GM12878 (cell line): ENCODE results near the gene HSD17B4. TPM values are rescaled to one million over a fixed set of nuclear protein-coding genes. Genes with fewer than 3 reads are reported as not detected.
A peak's percentile ranks its signal among the peaks of the same experiment; 100 is the strongest.

ENCODE experiments used
- ATAC-seq: fragments of 200-7000 bp; cut with Tn5 transposase; 3 replicates; pipeline ENCODE4 v1.9.1; 2020; ENCODE audit warnings: mild to moderate bottlenecking, moderate library complexity
- BruUV-seq: library from RNA; stranded (reverse); fragments of 400-500 nt; replicated peaks from 2 replicates; lab custom pipeline; 2021; lab: Mats Ljungman, UMichigan
- CTCF ChIA-PET: fragments of 300-600 bp; sonication (Branson Sonifier 250); formaldehyde crosslinking; extraction: SDS; loops from one replicate; lab custom pipeline; 2021; ENCODE audit warnings: inconsistent platforms; lab: Yijun Ruan, JAX
- POLR2A ChIA-PET: fragments of 350-600 bp; formaldehyde crosslinking; extraction: SDS; loops from one replicate; lab custom pipeline; 2021; ENCODE audit warnings: inconsistent platforms; lab: Charles Lee
- RAD21 ChIA-PET: fragments of 300-600 bp; sonication (Branson Sonifier 250); formaldehyde crosslinking; loops from one replicate; lab custom pipeline; 2023; ENCODE audit warnings: antibody characterized with exemption; ENCODE audit not compliant: unreplicated experiment; lab: Charles Lee
- SMC1A ChIA-PET: fragments of 300-600 bp; sonication (Branson Sonifier 250); formaldehyde crosslinking; loops from one replicate; lab custom pipeline; 2023; ENCODE audit not compliant: unreplicated experiment, uncharacterized antibody; lab: Charles Lee
- DNase-seq: peaks from one replicate; pipeline ENCODE4 v3.0.0-alpha.2; 2011; ENCODE audit warnings: low read depth, low spot score
- FAIRE-seq: peaks from 3 replicates; lab custom pipeline; 2011; peaks lifted over from hg19 to GRCh38; lab: Jason Lieb, UNC
- H2AFZ ChIP-seq: 2 replicates; pipeline ENCODE4 v1.6.0; 2011; ENCODE audit warnings: low read depth, low read length, control low read depth; ENCODE audit not compliant: control insufficient read depth
- H3K27ac ChIP-seq: 2 replicates; pipeline ENCODE4 v1.5.1; 2011; ENCODE audit warnings: control low read depth; ENCODE audit not compliant: control insufficient read depth, insufficient read depth
- H3K27me3 ChIP-seq, 2 experiments: replicated peaks in 1 of 2; 2 replicates each; pipeline versions ENCODE4 v1.6.0 to v1.6.1; 2011; ENCODE audit warnings: low read length in 1 of 2; ENCODE audit not compliant: control insufficient read depth in 2 of 2, insufficient read depth in 2 of 2
- H3K36me3 ChIP-seq, 2 experiments: 2 replicates each; pipeline ENCODE4 v1.5.1; 2011; ENCODE audit warnings: low read length in 1 of 2; ENCODE audit not compliant: control insufficient read depth in 2 of 2, insufficient read depth in 2 of 2
- H3K4me1 ChIP-seq: 2 replicates; pipeline ENCODE4 v1.6.1; 2011; ENCODE audit warnings: mild to moderate bottlenecking, low read length, moderate library complexity, mixed read lengths; ENCODE audit not compliant: control insufficient read depth, insufficient read depth
- H3K4me2 ChIP-seq: 2 replicates; pipeline ENCODE4 v1.6.0; 2011; ENCODE audit warnings: control low read depth; ENCODE audit not compliant: control insufficient read depth, insufficient read depth
- H3K4me3 ChIP-seq: fragments of 200-600 bp; sonication (generic); 2 replicates; pipeline ENCODE4 v1.5.1; 2016
- H3K79me2 ChIP-seq: 2 replicates; pipeline ENCODE4 v1.6.0; 2011; ENCODE audit warnings: low read length; ENCODE audit not compliant: control insufficient read depth, insufficient read depth
- H3K9ac ChIP-seq: 2 replicates; pipeline ENCODE4 v1.8.0; 2011; ENCODE audit warnings: low read length, control low read depth, mixed read lengths; ENCODE audit not compliant: control insufficient read depth, insufficient read depth
- H3K9me3 ChIP-seq: replicated peaks from 3 replicates; pipeline ENCODE4 v1.5.1; 2011; ENCODE audit warnings: mild to moderate bottlenecking, low read length; ENCODE audit not compliant: control insufficient read depth, insufficient read depth
- H4K20me1 ChIP-seq: 2 replicates; pipeline ENCODE4 v1.6.0; 2011; ENCODE audit not compliant: control insufficient read depth, insufficient read depth
- CHD1 ChIP-seq: IDR thresholded peaks from 2 replicates; pipeline ENCODE4 v1.6.1; 2012; ENCODE audit warnings: low read depth, low read length, improper control_type of control experiment
- EED ChIP-seq: sonication (generic); IDR thresholded peaks from 2 replicates; pipeline ENCODE4 v1.6.1; 2016; ENCODE audit warnings: antibody characterized with exemption, low read depth
- HCFC1 ChIP-seq: fragments of 150-350 bp; IDR thresholded peaks from 2 replicates; pipeline ENCODE4 v1.6.1; 2014; ENCODE audit warnings: low read length
- HDGF ChIP-seq: fragments of 450-650 bp; IDR thresholded peaks from 2 replicates; pipeline ENCODE4 v1.6.1; 2016; ENCODE audit warnings: antibody characterized with exemption
- LARP7 ChIP-seq: fragments of 450-650 bp; IDR thresholded peaks from 2 replicates; pipeline ENCODE4 v1.6.1; 2017; ENCODE audit warnings: mild to moderate bottlenecking
- STAT3 ChIP-seq: IDR thresholded peaks from 2 replicates; pipeline ENCODE4 v1.6.1; 2011; ENCODE audit warnings: low read depth, low read length, improper control_type of control experiment
- TAF1 ChIP-seq: IDR thresholded peaks from 2 replicates; pipeline ENCODE4 v1.6.1; 2011; ENCODE audit warnings: mild to moderate bottlenecking, low read depth, low read length, borderline replicate concordance
- TARDBP ChIP-seq: IDR thresholded peaks from 2 replicates; pipeline ENCODE4 v1.6.1; 2016; ENCODE audit warnings: borderline replicate concordance
- ZNF24 ChIP-seq: fragments of 450-650 bp; IDR thresholded peaks from 2 replicates; pipeline ENCODE4 v1.6.1; 2017; ENCODE audit warnings: antibody characterized with exemption, mild to moderate bottlenecking
- ZNF274 ChIP-seq: IDR thresholded peaks from one replicate; pipeline ENCODE4 v1.8.0; 2011; ENCODE audit not compliant: insufficient read length, insufficient read depth
- ZNF384 ChIP-seq: IDR thresholded peaks from 2 replicates; pipeline ENCODE4 v1.6.1; 2012; ENCODE audit warnings: low read depth, mild to moderate bottlenecking, low read length, improper control_type of control experiment, borderline replicate concordance
- whole genome bisulfite sequencing: methylation state at CpG from one replicate; pipeline ENCODE4 v1.1.6; 2016; ENCODE audit warnings: low lambda C conversion rate; ENCODE audit not compliant: insufficient replicate concordance, insufficient coverage; ENCODE audit errors: missing lambda C conversion rate; 5-methylcytosine and 5-hydroxymethylcytosine counted together
- in situ Hi-C: fragments of 300-500 bp; cut with MboI; formaldehyde crosslinking; loops from 9 replicates; pipeline ENCODE4 v1.14.3; 2018; ENCODE audit warnings: mixed read lengths
- intact Hi-C: fragments of 100-400 bp; cut with micrococcal nuclease; formaldehyde crosslinking; loops from one replicate; pipeline ENCODE4 v1.14.2; 2022; ENCODE audit not compliant: unreplicated experiment
- polyA plus RNA-seq, 11 experiments: library from polyadenylated mRNA; depleted of rRNA in 4 of 11; unstranded in 6 of 11; stranded (reverse) in 5 of 11; fragments of >200 nt; fragmentation: Nextera tagmentation in 4 of 11; fragmentation: Illumina TruSeq in 1 of 11; extraction: Ambion mirVana in 4 of 11; extraction: Trizol in 1 of 11; gene quantifications; 1 replicate in 1 of 11; 2 replicates in 10 of 11; pipeline versions ENCODE4 v1.2.1 to v1.2.3, GENCODE V29; 2011 to 2016; ENCODE audit warnings: inconsistent platforms in 2 of 11, missing spikeins in 2 of 11, low read depth in 1 of 11
- total RNA-seq, 4 experiments: library from RNA; depleted of rRNA in 3 of 4; stranded (reverse); fragments of >200 nt in 3 of 4; fragmentation: Illumina TruSeq in 1 of 4; extraction: Trizol in 1 of 4; gene quantifications; 2 replicates each; pipeline versions ENCODE4 v1.2.1 to v1.2.3, GENCODE V29; 2013 to 2021
- TF ChIP-seq, protein P1 (sequence below): fragments of 450-650 bp; IDR thresholded peaks from 2 replicates; pipeline ENCODE4 v1.6.1; 2017; ENCODE audit warnings: antibody characterized with exemption, mild to moderate bottlenecking, moderate library complexity
- TF ChIP-seq, protein P2 (sequence below): fragments of 450-650 bp; IDR thresholded peaks from 2 replicates; pipeline ENCODE4 v1.6.1; 2014; ENCODE audit warnings: mild to moderate bottlenecking
- TF ChIP-seq, protein P3 (sequence below): IDR thresholded peaks from 2 replicates; pipeline ENCODE4 v1.6.1; 2012; ENCODE audit warnings: low read length, inconsistent platforms

The HSD17B4 gene
- total and polyA plus RNA-seq, 10 of the 15 experiments (the other 5 are each of a cell fraction or from before 2014, with no cell fraction given) = 38.6 to 125 (median 93.0) TPM

DNA sequence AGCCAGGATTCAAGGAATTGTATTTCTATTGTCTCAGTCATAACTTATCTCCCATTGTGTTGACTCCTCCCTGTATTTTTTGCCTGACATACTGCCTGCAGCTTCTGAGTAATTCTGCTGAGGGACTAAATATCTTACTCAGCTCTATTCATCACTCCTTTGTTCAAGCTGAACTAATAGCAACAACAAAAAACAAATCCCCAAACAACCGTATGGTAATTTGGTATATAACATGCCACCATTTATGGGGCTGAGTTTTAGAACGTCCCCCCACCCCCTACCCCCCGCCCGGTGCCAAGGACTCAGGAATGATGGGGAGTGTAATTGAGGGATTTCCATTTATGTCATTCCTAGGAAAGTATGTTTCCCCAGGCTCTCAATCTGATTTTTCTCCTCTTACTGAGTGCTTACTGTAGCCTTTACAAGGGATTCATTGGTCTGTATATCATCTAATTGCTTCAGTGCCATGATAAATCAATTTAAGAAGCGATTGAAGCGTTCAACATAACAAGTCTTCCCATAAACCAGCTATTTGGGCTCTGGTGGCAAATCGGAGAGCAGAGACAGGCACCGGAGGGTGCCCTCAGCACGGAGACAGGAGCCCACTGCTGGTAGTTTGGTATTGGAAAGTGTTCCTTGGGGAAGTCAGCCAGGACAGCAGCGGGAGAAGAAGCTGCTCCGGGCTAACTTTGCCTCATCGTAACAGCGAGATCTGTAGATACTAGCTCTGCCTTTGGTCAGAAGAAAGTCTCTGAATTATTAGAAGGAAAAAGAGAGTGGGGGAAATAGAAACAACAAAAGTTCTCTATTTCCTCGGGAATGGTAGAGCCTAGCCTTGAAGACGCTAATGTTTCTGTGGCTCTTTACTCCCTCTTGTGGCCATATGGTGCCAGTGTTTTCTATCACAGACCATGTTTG lies 40.7 kb upstream of the HSD17B4 start:
- Histone ChIP-seq H3K79me2 (no peaks in the 10 kb centered on the region), H3K4me3 (peak overlapping the region; percentile 62), H2AFZ (peak overlapping the region; percentile 97), H3K4me2 (peak overlapping the region; percentile 95), H3K27me3 (no peaks in the 10 kb centered on the region), H3K9ac (peak overlapping the region; percentile 65), H3K36me3 (no peaks in the 10 kb centered on the region), H4K20me1 (no peaks in the 10 kb centered on the region), H3K27ac (peak overlapping the region; percentile 52), H3K4me1 (peaks cover 29% of the 10 kb centered on the region), H3K9me3 (no peaks in the 10 kb centered on the region; the same call in 2 of the 3 replicates)
- in situ Hi-C loops (loop anchor here (5.0 kb wide), 2 partner anchors 334 to 424 kb away; partner anchors contain the start of gene DTWD2), intact Hi-C loops (loop anchor here (1.0 to 5.0 kb wide), 7 partner anchors 57 to 423 kb away; partner anchors contain the start of genes DMXL1 and DTWD2)
- ChIA-PET CTCF (interaction anchor here (0.6 to 11.3 kb wide), 62 partner anchors 9 to 620 kb away, joined by 3 to 413 read pairs (median 6); partner anchors contain the start of genes DTWD2 and TNFAIP8), POLR2A (interaction anchor here (0.9 to 4.3 kb wide), 14 partner anchors 9 to 424 kb away, joined by 3 to 20 read pairs (median 4); partner anchors contain the start of gene DTWD2), RAD21 (interaction anchor here (0.8 to 10.2 kb wide), 48 partner anchors 8 to 455 kb away, joined by 3 to 303 read pairs (median 9); partner anchors contain the start of genes DMXL1, DTWD2 and TNFAIP8), SMC1A (interaction anchor here (0.9 to 26.7 kb wide), 53 partner anchors 12 to 425 kb away, joined by 3 to 583 read pairs (median 5); partner anchors contain the start of genes DTWD2, HSD17B4 and TNFAIP8)
- 24% methylated on average over 15 of the region's 15 CpGs for WGBS
- ATAC-seq (peak; percentile 78), DNase-seq (peak; percentile 65), FAIRE-seq (peak; percentile 62)
- BruUV-seq = no TSS peak
- TF ChIP-seq HCFC1 (no peak), ZNF274 (no peak), TARDBP (no peak), EED (peak; percentile 66), ZNF24 (no peak), CHD1 (no peak), HDGF (no peak), TAF1 (no peak), ZNF384 (no peak), STAT3 (0 out of 2 replicates have a peak, but pooled peaks have one; percentile 66), LARP7 (no peak)
- TF ChIP-seq, protein P1, sequence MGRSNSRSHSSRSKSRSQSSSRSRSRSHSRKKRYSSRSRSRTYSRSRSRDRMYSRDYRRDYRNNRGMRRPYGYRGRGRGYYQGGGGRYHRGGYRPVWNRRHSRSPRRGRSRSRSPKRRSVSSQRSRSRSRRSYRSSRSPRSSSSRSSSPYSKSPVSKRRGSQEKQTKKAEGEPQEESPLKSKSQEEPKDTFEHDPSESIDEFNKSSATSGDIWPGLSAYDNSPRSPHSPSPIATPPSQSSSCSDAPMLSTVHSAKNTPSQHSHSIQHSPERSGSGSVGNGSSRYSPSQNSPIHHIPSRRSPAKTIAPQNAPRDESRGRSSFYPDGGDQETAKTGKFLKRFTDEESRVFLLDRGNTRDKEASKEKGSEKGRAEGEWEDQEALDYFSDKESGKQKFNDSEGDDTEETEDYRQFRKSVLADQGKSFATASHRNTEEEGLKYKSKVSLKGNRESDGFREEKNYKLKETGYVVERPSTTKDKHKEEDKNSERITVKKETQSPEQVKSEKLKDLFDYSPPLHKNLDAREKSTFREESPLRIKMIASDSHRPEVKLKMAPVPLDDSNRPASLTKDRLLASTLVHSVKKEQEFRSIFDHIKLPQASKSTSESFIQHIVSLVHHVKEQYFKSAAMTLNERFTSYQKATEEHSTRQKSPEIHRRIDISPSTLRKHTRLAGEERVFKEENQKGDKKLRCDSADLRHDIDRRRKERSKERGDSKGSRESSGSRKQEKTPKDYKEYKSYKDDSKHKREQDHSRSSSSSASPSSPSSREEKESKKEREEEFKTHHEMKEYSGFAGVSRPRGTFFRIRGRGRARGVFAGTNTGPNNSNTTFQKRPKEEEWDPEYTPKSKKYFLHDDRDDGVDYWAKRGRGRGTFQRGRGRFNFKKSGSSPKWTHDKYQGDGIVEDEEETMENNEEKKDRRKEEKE = no peak
- TF ChIP-seq, protein P2, sequence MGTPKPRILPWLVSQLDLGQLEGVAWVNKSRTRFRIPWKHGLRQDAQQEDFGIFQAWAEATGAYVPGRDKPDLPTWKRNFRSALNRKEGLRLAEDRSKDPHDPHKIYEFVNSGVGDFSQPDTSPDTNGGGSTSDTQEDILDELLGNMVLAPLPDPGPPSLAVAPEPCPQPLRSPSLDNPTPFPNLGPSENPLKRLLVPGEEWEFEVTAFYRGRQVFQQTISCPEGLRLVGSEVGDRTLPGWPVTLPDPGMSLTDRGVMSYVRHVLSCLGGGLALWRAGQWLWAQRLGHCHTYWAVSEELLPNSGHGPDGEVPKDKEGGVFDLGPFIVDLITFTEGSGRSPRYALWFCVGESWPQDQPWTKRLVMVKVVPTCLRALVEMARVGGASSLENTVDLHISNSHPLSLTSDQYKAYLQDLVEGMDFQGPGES = no peak
- TF ChIP-seq, protein P3, sequence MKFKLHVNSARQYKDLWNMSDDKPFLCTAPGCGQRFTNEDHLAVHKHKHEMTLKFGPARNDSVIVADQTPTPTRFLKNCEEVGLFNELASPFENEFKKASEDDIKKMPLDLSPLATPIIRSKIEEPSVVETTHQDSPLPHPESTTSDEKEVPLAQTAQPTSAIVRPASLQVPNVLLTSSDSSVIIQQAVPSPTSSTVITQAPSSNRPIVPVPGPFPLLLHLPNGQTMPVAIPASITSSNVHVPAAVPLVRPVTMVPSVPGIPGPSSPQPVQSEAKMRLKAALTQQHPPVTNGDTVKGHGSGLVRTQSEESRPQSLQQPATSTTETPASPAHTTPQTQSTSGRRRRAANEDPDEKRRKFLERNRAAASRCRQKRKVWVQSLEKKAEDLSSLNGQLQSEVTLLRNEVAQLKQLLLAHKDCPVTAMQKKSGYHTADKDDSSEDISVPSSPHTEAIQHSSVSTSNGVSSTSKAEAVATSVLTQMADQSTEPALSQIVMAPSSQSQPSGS = no peak; the same call in 1 of the 2 replicates
